Activated T-cell treated with anti-CD3 and anti-CD28 coated beads, Interleukin-2, amount 50 U/mL, for 48 hours (primary cell): Measurements from ENCODE around the gene C4orf36.

Experiments
- DNase-seq, 2 experiments: peaks; one replicate each; pipeline ENCODE4 v3.0.0-alpha.2; 2020

Gene C4orf36

GRCh38 chr4:86891762-86892635, at the start of gene C4orf36:
TSS of gene C4orf36 (minus strand) at chr4:86892422. CDS start at chr4:86891520, 902 bp downstream.
- peak; percentile 58 to 64 for DNase-seq

GRCh38 chr4:86940920-86941460, 48.8 kb upstream of the C4orf36 start:
- no peak for DNase-seq

DNA sequence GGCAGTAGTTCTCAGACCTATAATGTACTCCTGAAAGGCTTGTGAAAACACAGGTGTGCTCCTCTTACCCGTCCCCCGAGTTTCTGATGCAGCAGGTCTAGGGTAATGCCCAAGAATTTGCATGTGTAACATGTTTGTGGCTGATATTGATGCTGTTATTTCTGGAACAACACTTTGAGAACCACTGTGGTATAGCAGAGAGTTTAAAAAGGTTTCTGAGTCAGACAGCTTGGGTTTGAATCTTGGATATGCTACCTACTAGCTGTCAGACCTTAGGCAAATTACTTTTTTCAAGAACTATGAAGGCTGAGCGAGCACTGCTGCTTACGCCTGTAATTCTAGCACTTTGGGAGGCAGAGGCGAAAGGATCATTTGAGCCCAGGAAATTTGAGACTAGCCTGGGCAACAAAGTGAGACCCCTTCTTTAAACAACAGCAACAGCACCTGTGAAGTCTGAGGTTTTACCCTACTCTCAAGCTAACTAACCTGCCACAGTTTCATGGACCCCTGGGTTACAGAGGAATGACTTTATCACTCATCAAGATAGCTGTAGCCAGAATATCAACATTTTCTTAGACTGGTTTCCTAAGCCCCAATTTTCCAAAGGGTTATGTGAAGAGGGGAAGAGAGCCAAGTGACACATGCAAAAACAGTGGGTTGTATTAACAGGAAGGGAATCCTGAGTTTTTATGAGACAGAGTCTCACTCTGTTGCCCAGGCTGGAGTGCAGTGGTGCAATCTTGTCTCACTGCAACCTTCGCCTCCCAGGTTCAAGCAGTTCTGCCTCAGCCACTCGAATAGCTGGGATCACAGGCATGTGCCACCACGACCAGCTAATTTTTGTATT, 47.7 kb upstream of the C4orf36 start:
- peak; percentile 41 to 43 for DNase-seq

DNA sequence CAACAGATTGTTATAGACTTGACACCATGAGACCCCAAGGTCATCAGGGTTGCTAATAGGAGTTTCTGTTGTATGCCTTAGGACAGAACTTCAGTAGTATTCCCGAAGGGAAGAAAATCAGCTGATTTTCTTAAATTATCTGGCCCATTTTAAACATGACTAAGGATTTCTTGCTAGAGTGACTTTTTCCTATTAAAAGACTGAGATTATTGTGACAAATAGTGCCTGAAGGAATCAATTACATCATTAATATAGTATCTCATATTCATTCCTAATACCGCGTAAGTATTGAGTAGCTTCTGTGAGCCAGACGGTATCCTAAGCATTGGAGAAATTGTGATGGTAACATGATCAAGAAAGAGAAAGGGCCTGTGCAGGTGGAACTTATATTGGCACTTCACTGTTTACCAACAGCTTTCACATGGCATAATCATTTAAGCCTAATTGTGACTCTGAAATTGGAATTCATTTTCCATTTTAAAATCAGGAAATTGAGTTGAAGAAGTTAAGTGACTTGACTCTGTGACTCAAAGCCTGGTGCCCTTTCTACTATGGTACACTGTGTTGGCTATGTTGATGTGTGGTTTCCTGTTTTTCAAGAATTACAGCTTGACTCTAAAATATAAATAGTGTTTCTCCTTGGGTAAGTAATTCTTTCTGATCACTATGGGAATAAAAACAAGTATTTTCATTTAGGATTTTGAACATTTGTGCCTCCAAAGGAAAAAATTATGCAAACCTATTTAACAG, 46.7 kb upstream of the C4orf36 start:
- no peak for DNase-seq

DNA sequence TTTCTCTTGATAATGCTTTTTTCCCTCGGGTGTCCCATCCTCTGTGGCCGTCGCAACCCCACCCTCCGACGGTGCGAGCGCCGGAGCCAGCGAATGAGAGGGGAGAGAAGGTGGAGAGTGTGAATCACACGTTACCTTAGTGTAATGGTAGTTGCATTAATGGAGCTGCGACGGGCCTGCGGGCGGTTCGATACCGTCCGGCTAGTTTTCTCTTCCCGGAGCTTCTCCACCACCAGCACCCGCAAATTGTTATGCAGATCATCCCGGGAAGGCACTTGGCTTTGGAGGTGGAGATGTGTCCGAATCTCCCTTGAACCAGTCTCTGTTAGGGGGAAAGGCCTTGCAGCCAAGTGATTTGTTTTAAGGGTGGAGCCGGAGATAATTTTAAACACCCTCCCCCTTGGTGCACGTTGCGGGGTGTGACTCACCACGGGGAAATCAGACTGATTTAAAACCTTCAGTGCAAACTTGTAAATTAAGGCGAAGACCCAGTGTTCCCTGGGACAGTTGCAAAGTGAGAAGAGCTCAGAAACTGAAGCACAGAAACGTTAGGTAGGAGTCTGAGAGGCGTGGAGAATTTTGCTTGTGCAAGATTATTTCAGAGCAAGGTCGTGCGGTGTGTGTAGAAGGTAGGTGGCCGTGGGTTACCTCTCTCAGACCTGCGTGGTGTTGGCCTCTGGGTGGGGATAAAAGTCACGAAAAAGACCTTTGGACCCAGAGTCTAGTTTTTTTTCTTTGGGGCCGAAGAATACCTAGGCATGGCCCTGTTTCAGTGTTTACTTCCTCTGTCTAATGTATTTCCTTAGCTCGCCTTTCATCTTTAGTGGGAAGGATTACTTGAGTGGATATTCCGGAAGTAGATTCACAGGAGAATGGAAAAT, 43.9 kb upstream of the C4orf36 start:
- DNase-seq = peak; percentile 84 to 87

GRCh38 chr4:86935566-86935852, 43.3 kb upstream of the C4orf36 start:
- DNase-seq = no peak

DNA sequence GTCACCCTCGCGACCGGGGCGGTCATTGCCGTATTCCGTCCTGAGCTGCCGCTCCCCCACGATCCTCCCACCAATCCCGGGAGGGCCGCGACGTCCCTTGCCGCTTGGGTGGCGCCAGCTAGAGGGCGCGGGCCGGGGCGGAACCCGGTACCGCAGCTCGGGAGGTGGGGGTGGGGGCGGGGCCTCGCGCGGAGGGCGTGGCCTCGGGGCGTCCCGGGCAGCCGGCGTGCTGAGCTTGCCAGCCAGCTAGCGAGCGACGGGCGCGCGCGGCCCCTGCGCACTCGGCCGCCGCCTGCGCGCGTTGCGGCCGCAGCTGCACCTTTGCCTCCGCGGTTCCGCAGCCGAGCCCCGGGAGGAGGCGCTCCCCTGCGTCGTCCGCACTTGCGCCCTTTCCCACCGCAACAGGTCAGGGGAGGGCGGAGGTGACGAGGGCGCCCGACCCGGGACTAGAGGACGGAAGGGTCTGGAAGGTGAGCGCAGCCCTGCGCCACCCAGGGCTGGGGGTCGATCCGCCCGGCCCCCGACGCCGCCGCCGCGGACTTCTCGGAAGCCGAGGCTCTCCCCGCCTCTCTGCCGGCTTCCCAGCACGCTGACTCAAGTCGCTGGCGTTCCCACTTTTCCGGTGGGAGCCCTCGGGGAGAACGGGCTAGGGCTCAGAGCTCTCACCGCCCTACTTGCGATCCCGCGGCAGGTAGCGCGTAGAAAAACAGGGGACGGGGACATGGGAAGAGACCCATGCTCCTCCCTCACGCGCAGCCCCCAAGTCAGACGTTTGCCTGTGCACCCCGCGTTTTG, 42.7 kb upstream of the C4orf36 start, which contains the start of gene AFF1:
TSS of gene AFF1 (plus strand) at position 241 of the 795 bp plus-strand sequence. CDS start 13,523 bp downstream, outside the sequence.
- DNase-seq = peak; percentile 89 to 92

GRCh38 chr4:86934147-86934770, 42.0 kb upstream of the C4orf36 start:
- DNase-seq = peak; percentile 26 to 38

DNA sequence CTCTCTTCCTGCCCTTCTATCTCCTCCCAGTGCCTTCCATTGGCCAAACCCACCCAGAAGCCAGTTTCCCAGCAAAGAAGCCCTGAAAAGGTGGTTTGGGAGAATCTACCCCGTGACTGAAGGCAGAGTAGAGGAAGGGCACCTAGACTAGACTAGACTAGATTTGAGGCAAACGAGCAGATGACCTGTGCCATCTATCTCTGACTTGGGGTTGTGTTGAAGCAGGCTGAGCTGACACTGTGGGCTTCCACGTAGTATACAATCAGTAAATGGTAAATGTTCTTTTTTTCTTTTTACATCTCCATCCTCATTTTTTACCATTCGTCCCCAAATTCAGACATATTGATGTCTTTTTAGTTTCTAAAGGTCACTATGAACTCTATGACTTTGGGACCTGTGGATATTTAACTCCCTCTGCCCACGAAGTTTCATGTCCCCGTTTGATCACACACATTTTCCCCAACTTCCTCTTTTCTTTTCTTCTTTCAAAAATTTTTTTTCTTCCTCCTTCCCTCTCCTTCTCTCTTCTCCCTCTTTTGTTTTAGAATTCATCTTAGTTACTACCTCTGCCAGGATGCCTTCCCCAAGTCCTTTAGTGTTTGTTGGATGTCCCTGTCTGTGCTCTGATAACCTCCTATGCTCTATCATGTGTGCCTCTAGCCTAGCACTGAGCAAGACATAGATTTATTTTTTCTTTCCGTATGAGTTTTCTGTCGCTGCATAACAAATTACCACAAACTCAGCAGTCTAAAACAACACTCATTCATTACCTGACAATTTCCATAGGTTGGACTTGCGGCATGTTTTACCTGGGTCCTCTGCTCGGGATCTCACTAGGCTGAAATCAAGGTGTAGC, 36.4 kb upstream of the C4orf36 start:
- DNase-seq = no peak

- DNase-seq = peak in 1 of 2 experiments; percentile 27
Measured at GRCh38 chr4:86927843-86928395, 35.7 kb upstream of the C4orf36 start.

DNA sequence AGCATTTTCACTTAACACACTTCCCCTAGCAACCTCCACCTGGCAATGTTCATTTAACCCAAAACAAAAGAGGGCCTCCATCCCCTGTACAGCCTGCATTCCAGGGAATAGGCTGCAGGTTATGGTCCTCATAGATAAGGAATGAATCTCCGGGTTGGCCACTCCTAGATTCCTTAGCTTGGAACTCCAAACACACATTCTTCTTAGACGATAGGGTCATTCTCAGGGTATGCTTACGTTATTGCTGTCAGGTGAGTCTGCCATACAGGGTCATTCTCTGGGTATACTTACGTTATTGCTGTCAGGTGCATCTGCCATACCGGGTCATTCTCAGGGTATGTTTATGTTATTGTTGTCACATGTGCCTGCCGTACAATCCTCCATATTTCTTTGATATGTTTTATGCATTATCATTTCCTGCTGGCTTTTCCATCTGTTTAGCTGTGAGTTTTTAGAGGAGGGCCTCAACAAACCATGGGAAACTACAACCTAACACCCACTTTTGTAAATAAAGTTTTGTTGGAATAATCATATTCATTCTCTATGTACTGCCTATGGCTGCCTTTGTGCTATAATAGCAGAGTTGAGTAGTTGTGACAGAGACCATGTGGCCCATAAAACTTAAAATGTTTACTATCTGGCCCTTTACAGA, 34.3 kb upstream of the C4orf36 start:
- no peak for DNase-seq

GRCh38 chr4:86924811-86925210, 32.6 kb upstream of the C4orf36 start:
- no peak for DNase-seq

DNA sequence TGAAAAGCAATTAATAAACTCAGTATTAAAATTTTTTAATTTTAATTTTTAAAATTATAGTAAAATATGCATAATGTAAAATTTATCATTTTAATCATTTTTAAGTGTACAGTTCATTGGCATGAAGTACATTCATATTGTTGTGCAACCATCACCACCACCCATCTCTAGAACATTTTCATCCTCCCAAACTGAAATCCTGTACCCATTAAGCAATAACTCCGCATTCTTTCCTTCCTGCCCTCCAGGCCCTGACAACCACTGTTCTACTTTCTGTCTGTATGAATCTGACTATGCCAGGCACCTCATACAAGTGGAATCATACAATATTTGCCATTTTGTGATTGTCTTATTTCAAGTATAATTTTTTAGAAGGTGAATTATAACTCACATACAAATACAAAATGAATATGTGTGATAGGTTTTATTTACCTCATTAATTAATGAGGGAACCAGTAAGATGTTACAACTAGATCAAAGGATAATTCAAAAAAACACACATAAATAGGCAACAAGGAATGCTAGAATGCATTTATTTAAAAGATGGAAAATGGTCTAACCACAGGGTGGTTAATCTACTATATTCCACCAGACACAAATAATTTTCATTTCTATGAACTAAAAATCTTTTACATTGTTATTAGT, 29.5 kb upstream of the C4orf36 start:
- DNase-seq = no peak

- no peak for DNase-seq
Measured at GRCh38 chr4:86919561-86920223, 27.5 kb upstream of the C4orf36 start.

DNA sequence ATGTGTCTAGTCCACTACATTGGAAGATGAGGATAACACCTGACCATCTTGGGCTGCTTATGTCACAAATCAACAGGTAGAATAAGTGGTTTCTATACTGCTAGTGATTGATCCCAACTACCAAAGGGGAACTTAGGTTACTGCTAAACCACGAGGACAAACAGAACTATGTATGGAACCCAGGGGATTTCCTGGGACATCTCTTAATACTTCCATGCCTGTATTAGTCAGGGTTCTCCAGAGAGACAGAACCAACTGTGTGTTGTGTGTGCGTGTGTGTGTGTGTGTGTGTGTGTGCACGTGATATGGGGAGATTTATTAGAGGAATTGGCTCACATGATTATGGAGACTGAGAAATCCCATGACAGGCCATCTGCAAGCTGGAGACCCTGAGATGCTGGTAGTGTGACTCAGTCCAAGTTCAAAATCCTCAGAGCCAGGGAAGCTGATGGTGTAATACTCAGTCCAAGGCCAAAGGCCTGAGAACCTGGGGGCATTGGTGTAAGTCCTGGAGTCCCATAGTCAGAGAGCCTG, 26.4 kb upstream of the C4orf36 start:
- no peak for DNase-seq

GRCh38 chr4:86917212-86918039, 25.2 kb upstream of the C4orf36 start:
- no peak for DNase-seq
